Thoracic aorta (tissue), 2 donors: Measurements from ENCODE around the gene ZNF398. TPM values are rescaled to one million over a fixed set of nuclear protein-coding genes. Genes with fewer than 3 reads are reported as not detected.

Source experiments
- ATAC-seq: fragments of 150-250 bp; one replicate; pipeline ENCODE4 v1.8.0; 2017; ENCODE audit warnings: low read depth; ENCODE audit not compliant: insufficient number of reproducible peaks, low FRiP score
- DNase-seq: peaks from one replicate; pipeline ENCODE4 v3.0.0-alpha.2; 2020; ENCODE audit warnings: low spot score
- H3K27ac ChIP-seq, 2 donors: fragments of 200-600 bp; sonication (generic); 1 replicate in 1 of 2; 2 replicates in 1 of 2; pipeline ENCODE4 v1.5.1; 2016; ENCODE audit warnings: mild to moderate bottlenecking in 2 of 2, moderate library complexity in 2 of 2
- H3K27me3 ChIP-seq: fragments of 200-600 bp; sonication (generic); replicated peaks from 2 replicates; pipeline ENCODE4 v1.6.0; 2016; ENCODE audit warnings: mild to moderate bottlenecking; ENCODE audit not compliant: insufficient read depth
- H3K36me3 ChIP-seq: fragments of 200-600 bp; sonication (generic); one replicate; pipeline ENCODE4 v1.5.1; 2016
- H3K4me1 ChIP-seq, 2 donors: fragments of 200-600 bp; sonication (generic); 1 replicate in 1 of 2; 2 replicates in 1 of 2; pipeline versions ENCODE4 v1.5.1 to v1.6.0; 2016; ENCODE audit warnings: low read depth in 2 of 2, mild to moderate bottlenecking in 1 of 2; ENCODE audit not compliant: control insufficient read depth in 1 of 2
- H3K4me3 ChIP-seq: fragments of 200-600 bp; sonication (generic); 2 replicates; pipeline ENCODE4 v1.5.1; 2016; ENCODE audit warnings: mild to moderate bottlenecking
- H3K9me3 ChIP-seq: fragments of 200-600 bp; sonication (generic); 2 replicates; pipeline ENCODE4 v1.5.1; 2016
- total RNA-seq, 2 donors: library from RNA; depleted of rRNA; stranded (reverse); fragments of >200 nt; gene quantifications; one replicate each; pipeline versions ENCODE4 v1.1.0 to v1.2.3, GENCODE V29; 2016
- TF ChIP-seq, protein P1 (sequence below): fragments of 200-600 bp; sonication (generic); IDR thresholded peaks from one replicate; pipeline ENCODE4 v1.5.1; 2019; ENCODE audit warnings: antibody characterized with exemption

ZNF398 gene
- total RNA-seq, 2 donors from 2014 or later: 16.2 to 31.5 TPM

DNA sequence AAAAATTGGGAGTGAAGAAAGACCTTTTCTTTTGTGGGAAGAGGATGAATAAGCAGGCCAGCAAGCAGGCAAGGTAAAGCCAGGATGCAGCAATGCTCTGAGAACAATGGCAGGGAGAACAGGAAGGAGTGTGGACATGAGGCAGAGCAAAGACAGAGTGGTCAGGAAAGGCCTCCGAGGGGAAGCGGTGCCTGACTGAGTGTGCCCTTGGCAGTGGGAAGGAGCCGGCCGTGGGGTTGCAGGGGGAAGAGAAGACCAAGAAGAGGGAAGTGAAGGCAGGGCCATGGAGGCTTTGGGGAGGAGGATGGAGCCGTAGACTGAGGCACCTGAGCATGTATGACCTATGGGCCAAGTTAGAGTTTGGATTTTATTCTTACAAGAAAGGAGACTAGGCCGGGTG is 70.3 kb downstream of the ZNF398 start:
- DNase-seq: no peak

DNA sequence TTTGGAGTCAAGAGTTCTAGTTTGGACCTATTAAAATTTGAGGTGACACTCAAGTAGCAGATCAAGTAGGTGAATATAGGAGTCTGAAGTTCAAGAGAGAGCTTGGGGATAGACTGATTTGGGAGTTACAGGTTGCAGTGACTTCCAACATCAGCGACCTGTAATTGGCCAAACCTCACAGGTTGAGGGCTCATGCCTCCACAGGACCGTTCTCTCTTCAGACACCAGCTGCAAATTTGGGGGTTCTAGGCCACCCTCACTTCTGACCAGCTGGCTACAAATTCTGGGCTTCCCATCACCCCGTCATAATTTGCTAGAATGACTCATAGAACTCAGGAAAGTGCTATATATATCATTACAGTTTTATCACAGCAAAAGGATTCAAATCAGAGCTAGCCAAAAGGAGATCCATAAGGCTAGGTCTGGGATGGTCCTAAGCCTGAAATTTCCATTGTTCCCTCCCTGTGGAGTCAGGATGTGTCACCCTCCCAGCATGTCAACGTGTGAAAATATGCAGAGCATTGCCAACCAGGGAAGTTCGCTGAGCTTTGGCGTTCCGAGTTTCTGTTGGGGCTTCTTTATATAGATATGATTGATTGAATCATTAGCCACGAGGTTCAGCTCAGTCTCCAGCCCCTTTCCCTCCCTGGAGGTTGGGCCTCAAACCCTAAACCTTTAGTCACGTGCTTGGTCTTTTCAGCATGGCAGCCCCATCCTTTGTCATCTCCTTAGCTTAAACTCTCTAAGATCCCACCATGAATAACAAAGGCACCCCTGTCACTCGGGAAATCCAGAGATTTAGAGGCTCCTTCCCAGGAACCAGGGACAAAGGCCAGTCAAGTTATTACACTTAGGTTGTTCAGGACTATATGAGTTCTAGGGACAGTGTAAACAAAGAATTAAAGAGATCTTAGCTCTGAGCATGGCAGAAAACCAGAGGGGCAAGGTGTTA is 71.5 kb downstream of the ZNF398 start:
- Histone ChIP-seq H3K27ac (no peak overlapping the region), H3K9me3 (no peaks in the 10 kb centered on the region), H3K36me3 (peaks cover 64% of the 10 kb centered on the region), H3K4me3 (no peak overlapping the region), H3K27me3 (no peaks in the 10 kb centered on the region), H3K4me1 (no peaks in the 10 kb centered on the region)
- ATAC-seq (no peak), DNase-seq (no peak)
- TF ChIP-seq, protein P1, sequence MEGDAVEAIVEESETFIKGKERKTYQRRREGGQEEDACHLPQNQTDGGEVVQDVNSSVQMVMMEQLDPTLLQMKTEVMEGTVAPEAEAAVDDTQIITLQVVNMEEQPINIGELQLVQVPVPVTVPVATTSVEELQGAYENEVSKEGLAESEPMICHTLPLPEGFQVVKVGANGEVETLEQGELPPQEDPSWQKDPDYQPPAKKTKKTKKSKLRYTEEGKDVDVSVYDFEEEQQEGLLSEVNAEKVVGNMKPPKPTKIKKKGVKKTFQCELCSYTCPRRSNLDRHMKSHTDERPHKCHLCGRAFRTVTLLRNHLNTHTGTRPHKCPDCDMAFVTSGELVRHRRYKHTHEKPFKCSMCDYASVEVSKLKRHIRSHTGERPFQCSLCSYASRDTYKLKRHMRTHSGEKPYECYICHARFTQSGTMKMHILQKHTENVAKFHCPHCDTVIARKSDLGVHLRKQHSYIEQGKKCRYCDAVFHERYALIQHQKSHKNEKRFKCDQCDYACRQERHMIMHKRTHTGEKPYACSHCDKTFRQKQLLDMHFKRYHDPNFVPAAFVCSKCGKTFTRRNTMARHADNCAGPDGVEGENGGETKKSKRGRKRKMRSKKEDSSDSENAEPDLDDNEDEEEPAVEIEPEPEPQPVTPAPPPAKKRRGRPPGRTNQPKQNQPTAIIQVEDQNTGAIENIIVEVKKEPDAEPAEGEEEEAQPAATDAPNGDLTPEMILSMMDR: no peak

More for the DNA sequence above, 70.3 kb downstream of the ZNF398 start:
- H3K27ac ChIP-seq: no peak overlapping the region
- TF ChIP-seq, protein P1: no peak
- no peaks in the 10 kb centered on the region for H3K9me3 ChIP-seq
- H3K27me3 ChIP-seq: no peaks in the 10 kb centered on the region
- H3K4me3 ChIP-seq: no peak overlapping the region
- no peaks in the 10 kb centered on the region for H3K4me1 ChIP-seq
- ATAC-seq: no peak
- H3K36me3 ChIP-seq: peaks cover 69% of the 10 kb centered on the region

DNA sequence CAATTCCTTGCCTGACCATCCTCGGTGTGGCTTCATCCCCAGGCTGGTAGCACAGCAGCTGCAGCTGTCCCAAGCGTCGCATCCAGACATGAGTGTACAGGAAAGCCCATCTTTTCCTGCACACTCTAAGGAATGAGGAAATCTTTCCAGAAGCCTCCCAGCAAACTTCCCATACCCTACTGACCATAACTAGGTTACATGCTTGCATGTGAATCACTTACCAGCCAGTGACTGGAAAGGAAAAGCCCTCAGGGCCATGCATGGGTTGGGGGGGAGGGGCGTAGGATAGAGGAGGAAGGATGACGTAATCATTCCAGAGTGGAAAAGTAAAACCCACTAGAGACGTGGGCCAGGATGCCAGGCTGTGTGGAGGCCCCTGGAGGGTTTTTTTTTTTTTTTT is 73.3 kb downstream of the ZNF398 start:
- TF ChIP-seq, protein P1: no peak
- ATAC-seq: no peak
- H3K9me3 ChIP-seq: no peaks in the 10 kb centered on the region
- H3K27ac ChIP-seq: no peak overlapping the region
- H3K36me3 ChIP-seq: peaks cover 59% of the 10 kb centered on the region
- no peaks in the 10 kb centered on the region for H3K27me3 ChIP-seq
- DNase-seq: no peak
- no peaks in the 10 kb centered on the region for H3K4me1 ChIP-seq
- H3K4me3 ChIP-seq: no peak overlapping the region

DNA sequence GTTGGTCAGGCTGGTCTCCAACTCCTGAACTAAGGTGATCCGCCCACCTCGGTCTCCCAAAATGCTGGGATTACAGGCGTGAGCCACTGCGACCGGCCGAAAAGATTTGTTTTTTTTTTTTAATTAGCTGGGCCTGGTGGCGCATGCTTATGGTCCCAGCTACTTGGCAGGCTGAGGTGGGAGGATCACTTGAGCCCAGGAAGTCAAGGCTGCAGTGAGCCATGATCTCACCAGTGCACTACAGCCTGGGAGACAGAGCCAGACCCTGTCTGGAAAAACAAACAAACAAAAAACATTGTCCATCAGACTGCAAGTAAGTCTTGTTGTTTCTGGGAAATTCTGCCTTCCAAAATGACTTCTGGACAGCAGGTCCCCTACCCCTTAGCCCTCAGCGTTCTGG is 75.9 kb downstream of the ZNF398 start:
- no peak for DNase-seq
- Histone ChIP-seq H3K36me3 (peaks cover 40% of the 10 kb centered on the region), H3K4me1 (no peaks in the 10 kb centered on the region), H3K27me3 (no peaks in the 10 kb centered on the region), H3K9me3 (no peaks in the 10 kb centered on the region), H3K4me3 (no peak overlapping the region), H3K27ac (no peak overlapping the region)
- no peak for ATAC-seq
- TF ChIP-seq, protein P1: no peak

DNA sequence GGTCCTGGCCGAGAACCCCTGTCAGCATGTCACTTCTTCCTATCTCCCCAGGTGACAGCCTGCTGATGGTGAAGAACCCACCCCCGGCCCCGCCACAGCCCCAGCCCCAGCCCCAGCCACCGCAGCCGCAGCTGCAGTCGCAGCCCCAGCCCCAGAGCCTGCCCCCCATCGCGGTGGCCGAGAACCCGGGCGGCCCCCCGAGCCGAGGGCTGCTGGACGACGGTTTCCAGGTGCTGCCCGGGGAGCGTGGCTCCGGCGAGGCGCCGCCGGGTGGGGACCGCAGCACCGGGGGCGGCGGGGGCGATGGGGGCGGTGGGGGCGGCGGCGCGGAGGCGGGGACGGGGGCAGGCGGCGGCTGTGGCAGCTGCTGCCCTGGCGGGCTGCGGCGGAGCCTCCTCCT is 76.5 kb downstream of the ZNF398 start:
- Histone ChIP-seq H3K9me3 (no peaks in the 10 kb centered on the region), H3K4me3 (no peak overlapping the region), H3K27me3 (no peaks in the 10 kb centered on the region), H3K4me1 (no peaks in the 10 kb centered on the region), H3K27ac (no peak overlapping the region), H3K36me3 (peaks cover 35% of the 10 kb centered on the region)
- DNase-seq: no peak
- no peak for ATAC-seq
- TF ChIP-seq, protein P1: no peak
